SK-N-SH (cell line): Measurements from ENCODE around the gene TNFRSF4. TPM values are rescaled to one million over a fixed set of nuclear protein-coding genes. Genes with fewer than 3 reads are reported as not detected.

Experiments used
- CTCF ChIA-PET: fragments of 300-600, 350-600 bp; formaldehyde crosslinking; extraction: SDS; loops from one replicate; lab custom pipeline; 2021; lab: Yijun Ruan, JAX
- POLR2A ChIA-PET: fragments of 350-600 bp; sonication (Branson Sonifier 250); formaldehyde crosslinking; extraction: SDS; loops from one replicate; lab custom pipeline; 2020; ENCODE audit warnings: antibody characterized with exemption, inconsistent platforms; lab: Yijun Ruan, JAX
- DNase-seq: peaks from one replicate; pipeline ENCODE4 v3.0.0; 2012
- H2AFZ ChIP-seq: fragments of 200-600 bp; sonication (generic); 2 replicates; pipeline ENCODE4 v1.8.1; 2016; ENCODE audit warnings: antibody characterized with exemption, mild to moderate bottlenecking, low read depth
- H3F3A ChIP-seq: fragments of 200-600 bp; sonication (generic); replicated peaks from 2 replicates; pipeline ENCODE3; 2016; ENCODE audit warnings: antibody characterized with exemption, mild to moderate bottlenecking; ENCODE audit not compliant: insufficient read depth
- H3K27ac ChIP-seq, 2 experiments: fragments of 200-500 bp in 1 of 2; fragments of 200-600 bp in 1 of 2; sonication (Bioruptor generic) in 1 of 2; sonication (generic), shearing (Covaris generic) in 1 of 2; 2 replicates each; pipeline versions ENCODE4 v1.5.1 to v1.6.1; 2014 to 2016; ENCODE audit warnings: low read depth in 2 of 2, inconsistent platforms in 1 of 2, low read length in 1 of 2, mild to moderate bottlenecking in 1 of 2, mixed read lengths in 1 of 2
- H3K27me3 ChIP-seq: fragments of 200-600 bp; sonication (generic), shearing (Covaris generic); 2 replicates; pipeline ENCODE4 v1.6.1; 2016; ENCODE audit warnings: mixed run types; ENCODE audit not compliant: insufficient read depth
- H3K36me3 ChIP-seq, 2 experiments: fragments of 200-500 bp in 1 of 2; fragments of 200-600 bp in 1 of 2; sonication (Bioruptor generic) in 1 of 2; sonication (generic) in 1 of 2; replicated peaks in 1 of 2; 2 replicates each; pipeline versions ENCODE3 to v1.5.1; 2014 to 2016; ENCODE audit warnings: low read length in 1 of 2, mild to moderate bottlenecking in 1 of 2; ENCODE audit not compliant: insufficient read depth in 2 of 2, control insufficient read depth in 1 of 2
- H3K4me1 ChIP-seq, 2 experiments: fragments of 200-500 bp in 1 of 2; fragments of 200-600 bp in 1 of 2; sonication (Bioruptor generic) in 1 of 2; sonication (generic), shearing (Covaris generic) in 1 of 2; 2 replicates each; pipeline versions ENCODE4 v1.5.1 to v1.6.1; 2014 to 2016; ENCODE audit warnings: low read depth in 1 of 2, low read length in 1 of 2, mixed run types in 1 of 2; ENCODE audit not compliant: insufficient read depth in 2 of 2, control insufficient read depth in 1 of 2
- H3K4me2 ChIP-seq: fragments of 200-600 bp; sonication (generic), shearing (Covaris generic); 2 replicates; pipeline ENCODE4 v1.6.1; 2017; ENCODE audit warnings: mixed run types
- H3K4me3 ChIP-seq, 2 experiments: fragments of 200-500 bp in 1 of 2; fragments of 200-600 bp in 1 of 2; sonication (Bioruptor generic) in 1 of 2; sonication (generic), shearing (Covaris generic) in 1 of 2; 2 replicates each; pipeline versions ENCODE4 v1.5.1 to v1.8.1; 2014 to 2016; ENCODE audit warnings: low read depth in 2 of 2, inconsistent platforms in 1 of 2, low read length in 1 of 2, mild to moderate bottlenecking in 1 of 2, mixed read lengths in 1 of 2, moderate library complexity in 1 of 2
- H3K79me2 ChIP-seq: fragments of 200-600 bp; sonication (generic); 2 replicates; pipeline ENCODE4 v1.8.1; 2017; ENCODE audit warnings: mild to moderate bottlenecking; ENCODE audit not compliant: insufficient read depth
- H3K9ac ChIP-seq: fragments of 200-600 bp; sonication (generic); 2 replicates; pipeline ENCODE4 v1.6.1; 2017; ENCODE audit warnings: mixed run types
- H3K9me2 ChIP-seq: fragments of 200-600 bp; sonication (generic); 2 replicates; pipeline ENCODE4 v1.6.1; 2017; ENCODE audit warnings: mixed run types
- H3K9me3 ChIP-seq: fragments of 200-600 bp; sonication (generic); 2 replicates; pipeline ENCODE4 v1.6.1; 2017; ENCODE audit warnings: mixed run types, mild to moderate bottlenecking, moderate library complexity
- H4K20me1 ChIP-seq: fragments of 200-600 bp; sonication (generic); 2 replicates; pipeline ENCODE4 v1.6.1; 2017; ENCODE audit warnings: mild to moderate bottlenecking, mixed run types; ENCODE audit not compliant: insufficient read depth
- EZH2phosphoT487 ChIP-seq: fragments of 200-600 bp; sonication (generic); IDR thresholded peaks from 2 replicates; pipeline ENCODE4 v1.6.1; 2017; ENCODE audit warnings: low read depth, mixed run types, mild to moderate bottlenecking, antibody characterized with exemption, moderate library complexity, borderline replicate concordance
- FOXJ3 ChIP-seq: sonication (generic); formaldehyde crosslinking; IDR thresholded peaks from 2 replicates; pipeline ENCODE4 v1.5.1; 2020; ENCODE audit warnings: mild to moderate bottlenecking, missing genetic modification reagents
- GABPA ChIP-seq: IDR thresholded peaks from 2 replicates; pipeline ENCODE4 v1.4.0; 2012; ENCODE audit warnings: low read depth, mild to moderate bottlenecking
- GATA2 ChIP-seq: sonication (generic); formaldehyde crosslinking; IDR thresholded peaks from 2 replicates; pipeline ENCODE4 v1.5.0; 2020; ENCODE audit warnings: mild to moderate bottlenecking, missing genetic modification reagents
- JUND ChIP-seq: IDR thresholded peaks from 2 replicates; pipeline ENCODE4 v1.4.0; 2012
- MAX ChIP-seq: IDR thresholded peaks from 2 replicates; pipeline ENCODE4 v1.4.0; 2012; ENCODE audit warnings: low read depth
- RAD21 ChIP-seq: IDR thresholded peaks from 2 replicates; pipeline ENCODE4 v1.6.1; 2012; ENCODE audit warnings: mild to moderate bottlenecking, low read length
- RXRA ChIP-seq: IDR thresholded peaks from 2 replicates; pipeline ENCODE4 v1.4.0; 2012; ENCODE audit warnings: low read depth, mild to moderate bottlenecking, borderline replicate concordance
- SIN3A ChIP-seq: IDR thresholded peaks from 2 replicates; pipeline ENCODE4 v1.6.1; 2012; ENCODE audit warnings: low read depth, mild to moderate bottlenecking, low read length, moderate library complexity, borderline replicate concordance
- TAF1 ChIP-seq: IDR thresholded peaks from 2 replicates; pipeline ENCODE4 v1.6.1; 2012; ENCODE audit warnings: low read depth, mild to moderate bottlenecking, low read length, moderate library complexity, borderline replicate concordance
- TEAD4 ChIP-seq: IDR thresholded peaks from 2 replicates; pipeline ENCODE4 v1.4.0; 2012; ENCODE audit warnings: mild to moderate bottlenecking, borderline replicate concordance; ENCODE audit not compliant: insufficient read depth
- USF1 ChIP-seq: IDR thresholded peaks from 2 replicates; pipeline ENCODE4 v1.4.0; 2012; ENCODE audit warnings: low read depth, borderline replicate concordance
- WGBS: methylation state at CpG from one replicate; pipeline ENCODE4 v1.1.6; 2017; ENCODE audit warnings: low lambda C conversion rate; 5-methylcytosine and 5-hydroxymethylcytosine counted together
- polyA plus RNA-seq, 3 experiments: library from polyadenylated mRNA; depleted of rRNA; stranded (reverse); fragments of >200 nt; gene quantifications; 2 replicates each; pipeline ENCODE4 v1.2.3, GENCODE V29; 2012
- TF ChIP-seq, protein P1 (sequence below): fragments of 200-600 bp; sonication (generic); IDR thresholded peaks from 2 replicates; pipeline ENCODE4 v1.6.1; 2017; ENCODE audit warnings: antibody characterized with exemption, mild to moderate bottlenecking, moderate library complexity

TNFRSF4 gene
- polyA plus RNA-seq, 1 of the 3 experiments (the other 2 are of a cell fraction): not detected

DNA sequence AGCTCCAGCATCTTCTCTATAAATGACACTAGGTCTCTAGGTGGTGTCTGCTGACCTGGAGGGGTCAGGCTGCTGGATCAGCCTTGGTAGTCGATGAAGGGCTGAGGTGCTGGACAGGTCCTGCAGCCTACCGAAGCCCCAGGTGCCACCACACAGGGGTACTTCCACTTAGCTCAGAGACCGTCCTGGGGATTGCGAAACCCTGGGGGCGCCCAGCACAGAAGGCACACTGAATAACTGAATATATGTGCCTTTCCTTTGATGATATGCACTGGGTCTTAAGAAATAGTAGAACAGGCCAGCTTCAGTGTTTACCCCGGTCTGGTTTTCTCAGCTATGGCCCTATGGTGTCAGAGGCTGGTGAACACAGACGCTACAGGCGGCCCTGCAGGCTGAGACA, 48.8 kb upstream of the TNFRSF4 start:
- Histone ChIP-seq H3F3A (peaks cover 17% of the 10 kb centered on the region), H3K79me2 (peaks cover 54% of the 10 kb centered on the region), H3K27ac (no peak overlapping the region), H3K4me2 (no peak overlapping the region), H3K9ac (no peak overlapping the region), H3K36me3 (peaks cover 19 to 58% of the 10 kb centered on the region in 2 experiments), H3K9me2 (no peaks in the 10 kb centered on the region), H3K4me1 (peaks cover 0 to 4% of the 10 kb centered on the region in 2 experiments; a peak in 2 of 4 replicates), H2AFZ (no peak overlapping the region), H3K4me3 (no peak overlapping the region), H3K27me3 (no peaks in the 10 kb centered on the region), H4K20me1 (peaks cover 53% of the 10 kb centered on the region), H3K9me3 (no peaks in the 10 kb centered on the region)
- TF ChIP-seq JUND (no peak), RAD21 (no peak), TAF1 (no peak), MAX (no peak)
- no peak for DNase-seq
- CTCF ChIA-PET: interaction anchor here (0.6 to 1.0 kb wide), 2 partner anchors 12 to 339 kb away, joined by 4 read pairs; no protein-coding TSS in a partner anchor
- POLR2A ChIA-PET: interaction anchor here (0.7 kb wide), 1 partner anchor 142 kb away, joined by 3 read pairs; no protein-coding TSS in a partner anchor
- 100% methylated on average over 3 of the region's 8 CpGs for WGBS

- Histone ChIP-seq H3K4me1 (peaks cover 0 to 4% of the 10 kb centered on the region in 2 experiments; a peak in 2 of 4 replicates), H3K4me3 (no peak overlapping the region), H3K9me3 (no peaks in the 10 kb centered on the region), H3K79me2 (peaks cover 48% of the 10 kb centered on the region), H2AFZ (no peak overlapping the region), H3F3A (peaks cover 17% of the 10 kb centered on the region), H3K27ac (no peak overlapping the region), H3K27me3 (no peaks in the 10 kb centered on the region), H3K36me3 (peaks cover 19 to 52% of the 10 kb centered on the region in 2 experiments), H3K9me2 (no peaks in the 10 kb centered on the region), H4K20me1 (peaks cover 50% of the 10 kb centered on the region), H3K9ac (no peak overlapping the region), H3K4me2 (no peak overlapping the region)
- TF ChIP-seq FOXJ3 (CRISPR knock-in tag) (no peak), EZH2phosphoT487 (no peak), GABPA (no peak)
- POLR2A ChIA-PET: interaction anchor here (0.7 kb wide), 1 partner anchor 141 kb away, joined by 3 read pairs; no protein-coding TSS in a partner anchor
- WGBS: 94% methylated on average over 15 of the region's 17 CpGs
- DNase-seq: no peak
- CTCF ChIA-PET: interaction anchor here (0.6 kb wide), 1 partner anchor 339 kb away, joined by 4 read pairs; no protein-coding TSS in a partner anchor
These were observed 48.1 kb upstream of the TNFRSF4 start for GRCh38 chr1:1262071-1262470.

DNA sequence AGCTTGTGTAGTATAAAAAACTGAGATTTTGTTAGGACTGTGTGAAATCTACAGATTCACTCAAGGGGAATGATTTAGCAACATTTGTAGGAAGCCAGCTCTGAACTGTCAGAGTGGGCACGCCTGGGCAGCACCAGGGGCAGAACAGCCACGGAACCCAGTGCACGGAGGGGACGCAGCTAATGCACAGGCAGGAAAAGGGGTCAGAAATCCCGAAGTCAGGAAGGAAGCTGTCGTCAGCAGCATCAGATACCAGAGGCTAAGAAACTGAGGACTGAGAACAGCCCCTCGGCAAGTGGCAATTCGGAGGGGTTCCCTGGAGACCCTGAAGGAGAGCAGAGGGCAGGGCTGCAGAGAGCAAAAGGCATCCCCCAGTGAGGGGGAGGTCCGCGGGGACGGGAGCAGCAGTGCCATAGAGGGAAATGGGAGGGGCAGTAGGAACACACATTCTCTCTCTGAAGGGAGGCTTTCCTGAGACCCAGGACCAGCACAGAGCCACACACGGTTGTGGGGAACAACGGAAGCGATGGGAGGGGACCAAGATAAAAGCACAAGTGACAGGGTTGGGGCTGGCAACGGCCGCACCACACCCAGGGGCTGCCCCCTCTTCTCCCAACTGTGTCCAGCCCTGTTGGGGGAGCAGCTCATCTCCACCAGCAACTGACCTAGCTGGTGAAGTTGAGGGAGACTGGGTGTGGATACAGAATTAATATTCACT, 47.0 kb upstream of the TNFRSF4 start:
- DNase-seq: no peak
- Histone ChIP-seq H3K36me3 (peaks cover 19 to 58% of the 10 kb centered on the region in 2 experiments), H3F3A (peaks cover 14% of the 10 kb centered on the region), H4K20me1 (peaks cover 46% of the 10 kb centered on the region), H3K79me2 (peaks cover 44% of the 10 kb centered on the region), H3K27ac (no peak overlapping the region), H3K27me3 (no peaks in the 10 kb centered on the region), H3K4me3 (no peak overlapping the region), H3K4me2 (no peak overlapping the region), H3K4me1 (peaks cover 0 to 4% of the 10 kb centered on the region in 2 experiments; a peak in 2 of 4 replicates), H2AFZ (no peak overlapping the region)
- WGBS: 88% methylated on average over 13 of the region's 16 CpGs
- POLR2A ChIA-PET: no interaction called here
- TF ChIP-seq USF1 (no peak), SIN3A (no peak), GATA2 (no peak), TEAD4 (no peak), JUND (no peak), RXRA (no peak)
- TF ChIP-seq, protein P1, sequence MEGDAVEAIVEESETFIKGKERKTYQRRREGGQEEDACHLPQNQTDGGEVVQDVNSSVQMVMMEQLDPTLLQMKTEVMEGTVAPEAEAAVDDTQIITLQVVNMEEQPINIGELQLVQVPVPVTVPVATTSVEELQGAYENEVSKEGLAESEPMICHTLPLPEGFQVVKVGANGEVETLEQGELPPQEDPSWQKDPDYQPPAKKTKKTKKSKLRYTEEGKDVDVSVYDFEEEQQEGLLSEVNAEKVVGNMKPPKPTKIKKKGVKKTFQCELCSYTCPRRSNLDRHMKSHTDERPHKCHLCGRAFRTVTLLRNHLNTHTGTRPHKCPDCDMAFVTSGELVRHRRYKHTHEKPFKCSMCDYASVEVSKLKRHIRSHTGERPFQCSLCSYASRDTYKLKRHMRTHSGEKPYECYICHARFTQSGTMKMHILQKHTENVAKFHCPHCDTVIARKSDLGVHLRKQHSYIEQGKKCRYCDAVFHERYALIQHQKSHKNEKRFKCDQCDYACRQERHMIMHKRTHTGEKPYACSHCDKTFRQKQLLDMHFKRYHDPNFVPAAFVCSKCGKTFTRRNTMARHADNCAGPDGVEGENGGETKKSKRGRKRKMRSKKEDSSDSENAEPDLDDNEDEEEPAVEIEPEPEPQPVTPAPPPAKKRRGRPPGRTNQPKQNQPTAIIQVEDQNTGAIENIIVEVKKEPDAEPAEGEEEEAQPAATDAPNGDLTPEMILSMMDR: no peak
- TF ChIP-seq, all 33 proteins: peak for 0
- Histone ChIP-seq H3K9me3 (no peaks in the 10 kb centered on the region), H3K9ac (no peak overlapping the region), H3K9me2 (no peaks in the 10 kb centered on the region)
- CTCF ChIA-PET: no interaction called here
